RWPE2 (cell line): ENCODE results near the gene SCYGR3.
A peak's percentile ranks its signal among the peaks of the same experiment; 100 is the strongest.

Source experiments
- ATAC-seq: fragments of 200-7000 bp; cut with Tn5 transposase; 3 replicates; pipeline ENCODE4 v1.9.1; 2021; ENCODE audit warnings: low read depth
- DNase-seq: peaks from one replicate; pipeline ENCODE4 v3.0.0-alpha.2; 2020; ENCODE audit warnings: low spot score
- H3K27ac ChIP-seq: fragments of 450-650 bp; 2 replicates; pipeline ENCODE4 v1.5.1; 2017; ENCODE audit warnings: mild to moderate bottlenecking; ENCODE audit not compliant: poor library complexity, severe bottlenecking
- H3K27me3 ChIP-seq: fragments of 250-450 bp; sonication (Bioruptor Pico); 2 replicates; pipeline ENCODE4 v1.5.1; 2021; ENCODE audit warnings: mild to moderate bottlenecking, moderate library complexity; ENCODE audit not compliant: insufficient read depth, poor library complexity, severe bottlenecking
- H3K36me3 ChIP-seq: fragments of 250-450 bp; sonication (Bioruptor Pico); 2 replicates; pipeline ENCODE4 v1.5.1; 2020; ENCODE audit warnings: low read depth, mild to moderate bottlenecking, moderate library complexity
- H3K4me1 ChIP-seq: fragments of 250-450 bp; sonication (Bioruptor Pico); 2 replicates; pipeline ENCODE4 v1.5.1; 2021; ENCODE audit warnings: mild to moderate bottlenecking, moderate library complexity; ENCODE audit not compliant: insufficient read depth, poor library complexity, severe bottlenecking
- H3K4me3 ChIP-seq: fragments of 250-450 bp; sonication (Bioruptor Pico); 2 replicates; pipeline ENCODE4 v1.5.1; 2021; ENCODE audit warnings: mild to moderate bottlenecking, moderate library complexity; ENCODE audit not compliant: severe bottlenecking
- H3K9me3 ChIP-seq: fragments of 250-450 bp; sonication (Bioruptor Pico); 2 replicates; pipeline ENCODE4 v1.5.1; 2021; ENCODE audit warnings: mild to moderate bottlenecking, moderate library complexity; ENCODE audit not compliant: severe bottlenecking
- CTCF ChIP-seq: fragments of 450-650 bp; IDR thresholded peaks from one replicate; pipeline ENCODE4 v1.5.1; 2017; ENCODE audit warnings: mild to moderate bottlenecking, moderate library complexity; ENCODE audit not compliant: poor library complexity, severe bottlenecking

The SCYGR3 gene

GRCh38 chr2:227570615-227571014, 44.0 kb downstream of the SCYGR3 start:
- no peak; the same call in 2 of the 3 replicates for ATAC-seq
- Histone ChIP-seq H3K36me3 (no peaks in the 10 kb centered on the region), H3K4me1 (no peaks in the 10 kb centered on the region), H3K27me3 (no peaks in the 10 kb centered on the region), H3K4me3 (no peak overlapping the region), H3K27ac (no peak overlapping the region), H3K9me3 (no peaks in the 10 kb centered on the region)
- TF ChIP-seq CTCF, result no peak
- no peak for DNase-seq

- DNase-seq (no peak), ATAC-seq (no peak)
- H3K36me3 ChIP-seq, result 0 out of 2 replicates have a peak, but pooled peaks cover 6% of the 10 kb centered on the region
- H3K27ac ChIP-seq, result no peak overlapping the region
- no peaks in the 10 kb centered on the region for H3K27me3 ChIP-seq
- TF ChIP-seq CTCF, result no peak
- H3K4me3 ChIP-seq, result no peak overlapping the region
- no peaks in the 10 kb centered on the region for H3K4me1 ChIP-seq
- no peaks in the 10 kb centered on the region for H3K9me3 ChIP-seq
Measured at GRCh38 chr2:227568852-227569169, 45.8 kb downstream of the SCYGR3 start.

- Histone ChIP-seq H3K4me3 (no peak overlapping the region), H3K27me3 (no peaks in the 10 kb centered on the region), H3K27ac (no peak overlapping the region), H3K4me1 (no peaks in the 10 kb centered on the region), H3K36me3 (0 out of 2 replicates have a peak, but pooled peaks cover 6% of the 10 kb centered on the region), H3K9me3 (no peaks in the 10 kb centered on the region)
- ATAC-seq (0 out of 3 replicates have a peak, but pooled peaks have one; percentile 20), DNase-seq (no peak)
- TF ChIP-seq CTCF, result no peak
Measured at GRCh38 chr2:227566012-227566411, 48.6 kb downstream of the SCYGR3 start.

- H3K27me3 ChIP-seq, result no peaks in the 10 kb centered on the region
- no peak for ATAC-seq
- H3K9me3 ChIP-seq, result no peaks in the 10 kb centered on the region
- no peak overlapping the region for H3K27ac ChIP-seq
- TF ChIP-seq CTCF, result no peak
- no peak overlapping the region for H3K4me3 ChIP-seq
- no peak for DNase-seq
- peaks cover 8% of the 10 kb centered on the region; the same call in 1 of the 2 replicates for H3K36me3 ChIP-seq
- H3K4me1 ChIP-seq, result no peaks in the 10 kb centered on the region
Measured at GRCh38 chr2:227565080-227565479, 49.6 kb downstream of the SCYGR3 start.
